CD4-positive, alpha-beta T cell treated with Interleukin-6 for 4 hours (primary cell): ENCODE measurements around the gene SACS.

ENCODE experiments used
- DNase-seq: peaks from one replicate; pipeline ENCODE4 v3.0.0-alpha.2; 2020; ENCODE audit warnings: mixed read lengths

Gene SACS

DNA sequence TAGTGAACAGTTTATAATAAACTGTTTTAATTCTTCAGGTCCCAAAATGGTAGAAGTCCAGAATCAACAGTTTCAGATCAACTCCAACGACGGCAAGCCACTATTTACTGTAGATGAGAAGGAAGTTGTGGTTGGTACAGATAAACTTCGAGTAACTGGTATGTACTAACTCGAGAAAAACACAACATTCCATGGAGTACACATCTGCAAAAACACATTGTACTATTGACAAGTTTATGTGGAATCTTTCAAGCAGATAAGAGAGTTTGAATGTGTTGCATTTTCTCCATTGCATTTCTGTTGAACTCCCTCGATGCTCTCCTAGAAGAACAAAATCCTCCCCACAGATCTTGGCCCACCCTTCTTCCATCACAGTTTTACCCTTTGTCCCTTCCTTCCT lies 154.2 kb downstream of the SACS start:
- DNase-seq = no peak
